ENCODE data around the gene ADSS2.

The ADSS2 gene

GRCh38 chr1:244393604-244394176 is 58.0 kb downstream of the ADSS2 start:
- DNase-seq (ENCODE audit: low read depth in 2 of 2), result no peak
- no peak overlapping the region for H3K4me3 ChIP-seq (replicated peaks in 1 of 2; ENCODE audit: low read depth in 2 of 2, low read length in 2 of 2)
- TF ChIP-seq CTCF (IDR thresholded peaks at IDR 0.05; ENCODE audit: low read depth, low read length), result no peak

GRCh38 chr1:244391761-244392160 is 59.9 kb downstream of the ADSS2 start:
- no peak for TF ChIP-seq CTCF (IDR thresholded peaks at IDR 0.05; ENCODE audit: low read depth, low read length)
- no peak overlapping the region for H3K4me3 ChIP-seq (replicated peaks in 1 of 2; ENCODE audit: low read depth in 2 of 2, low read length in 2 of 2)
- DNase-seq (ENCODE audit: low read depth in 2 of 2), result no peak

- no peak for DNase-seq (ENCODE audit: low read depth in 2 of 2)
- no peak for TF ChIP-seq CTCF (IDR thresholded peaks at IDR 0.05; ENCODE audit: low read depth, low read length)
- H3K4me3 ChIP-seq (replicated peaks in 1 of 2; ENCODE audit: low read depth in 2 of 2, low read length in 2 of 2), result no peak overlapping the region
Observed at GRCh38 chr1:244388961-244389360, 62.7 kb downstream of the ADSS2 start.

DNA sequence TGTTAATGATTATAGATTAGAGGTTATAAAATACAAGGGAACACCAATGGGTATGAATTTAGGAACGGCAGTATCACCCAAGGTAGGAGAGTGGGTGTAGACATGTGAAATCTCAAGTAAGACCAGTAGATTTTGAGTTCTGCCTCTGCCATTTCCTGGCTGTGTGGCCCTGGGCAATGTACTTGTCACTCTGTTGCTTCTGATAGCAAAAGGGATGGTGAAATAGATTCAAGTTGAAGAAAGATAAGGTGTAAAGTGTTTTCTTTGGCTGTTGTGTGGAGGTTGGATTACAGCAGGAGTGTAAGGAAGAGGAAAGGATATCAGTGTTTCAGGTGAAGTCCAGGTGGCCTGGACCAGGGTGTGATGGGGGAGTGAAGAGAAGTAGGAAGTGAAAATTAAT is 64.3 kb downstream of the ADSS2 start:
- TF ChIP-seq CTCF (IDR thresholded peaks at IDR 0.05; ENCODE audit: low read depth, low read length), result no peak
- DNase-seq (ENCODE audit: low read depth in 2 of 2), result no peak
- no peak overlapping the region for H3K4me3 ChIP-seq (replicated peaks in 1 of 2; ENCODE audit: low read depth in 2 of 2, low read length in 2 of 2)

DNA sequence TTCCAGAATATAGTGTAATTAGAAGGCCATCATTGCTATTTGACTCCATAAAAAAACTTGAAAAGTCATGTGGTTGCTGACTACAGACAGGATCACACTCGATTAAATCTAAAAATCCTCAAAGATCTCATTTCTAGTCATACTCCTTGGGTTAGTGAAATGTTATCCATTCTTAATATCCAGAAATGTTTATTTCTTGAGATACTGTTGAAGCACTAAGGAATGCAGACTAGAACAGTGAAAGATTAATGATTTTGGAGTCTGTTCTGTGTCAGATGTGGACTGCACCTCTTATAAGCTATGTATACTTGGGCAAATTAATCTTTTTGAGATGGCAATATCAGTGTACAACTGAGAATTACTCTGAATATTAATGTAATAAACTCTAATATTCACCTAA is 65.1 kb downstream of the ADSS2 start:
- H3K4me3 ChIP-seq (replicated peaks in 1 of 2; ENCODE audit: low read depth in 2 of 2, low read length in 2 of 2), result no peak overlapping the region
- DNase-seq (ENCODE audit: low read depth in 2 of 2), result no peak
- TF ChIP-seq CTCF (IDR thresholded peaks at IDR 0.05; ENCODE audit: low read depth, low read length), result no peak

GRCh38 chr1:244384066-244384465 is 67.6 kb downstream of the ADSS2 start:
- no peak overlapping the region for H3K4me3 ChIP-seq (replicated peaks in 1 of 2; ENCODE audit: low read depth in 2 of 2, low read length in 2 of 2)
- peak in 1 of 2 donors; percentile 20 for DNase-seq (ENCODE audit: low read depth in 2 of 2)
- no peak for TF ChIP-seq CTCF (IDR thresholded peaks at IDR 0.05; ENCODE audit: low read depth, low read length)

- no peak for DNase-seq (ENCODE audit: low read depth in 2 of 2)
- TF ChIP-seq CTCF (IDR thresholded peaks at IDR 0.05; ENCODE audit: low read depth, low read length), result no peak
- H3K4me3 ChIP-seq (replicated peaks in 1 of 2; ENCODE audit: low read depth in 2 of 2, low read length in 2 of 2), result no peak overlapping the region
Observed at GRCh38 chr1:244383278-244383884, 68.3 kb downstream of the ADSS2 start.
